Upper lobe of left lung (tissue), 4 donors: ENCODE data around the gene TMCC3.

Experiments
- CTCF ChIP-seq, 6 experiments: fragments of 450-650 bp in 4 of 6; fragments of 200-600 bp in 2 of 6; sonication (generic) in 2 of 6; IDR thresholded peaks; one replicate each; pipeline ENCODE4 v1.5.1; 2016 to 2019; ENCODE audit warnings: antibody characterized with exemption in 6 of 6
- EP300 ChIP-seq, 4 donors: sonication (generic); formaldehyde crosslinking; IDR thresholded peaks; one replicate each; pipeline ENCODE4 v1.5.1; 2017; ENCODE audit warnings: antibody characterized with exemption in 4 of 4, control low read depth in 2 of 4
- POLR2A ChIP-seq, 4 donors: fragments of 450-650 bp; IDR thresholded peaks; one replicate each; pipeline ENCODE4 v1.5.1; 2016 to 2017; ENCODE audit warnings: antibody characterized with exemption in 4 of 4, mild to moderate bottlenecking in 2 of 4

DNA sequence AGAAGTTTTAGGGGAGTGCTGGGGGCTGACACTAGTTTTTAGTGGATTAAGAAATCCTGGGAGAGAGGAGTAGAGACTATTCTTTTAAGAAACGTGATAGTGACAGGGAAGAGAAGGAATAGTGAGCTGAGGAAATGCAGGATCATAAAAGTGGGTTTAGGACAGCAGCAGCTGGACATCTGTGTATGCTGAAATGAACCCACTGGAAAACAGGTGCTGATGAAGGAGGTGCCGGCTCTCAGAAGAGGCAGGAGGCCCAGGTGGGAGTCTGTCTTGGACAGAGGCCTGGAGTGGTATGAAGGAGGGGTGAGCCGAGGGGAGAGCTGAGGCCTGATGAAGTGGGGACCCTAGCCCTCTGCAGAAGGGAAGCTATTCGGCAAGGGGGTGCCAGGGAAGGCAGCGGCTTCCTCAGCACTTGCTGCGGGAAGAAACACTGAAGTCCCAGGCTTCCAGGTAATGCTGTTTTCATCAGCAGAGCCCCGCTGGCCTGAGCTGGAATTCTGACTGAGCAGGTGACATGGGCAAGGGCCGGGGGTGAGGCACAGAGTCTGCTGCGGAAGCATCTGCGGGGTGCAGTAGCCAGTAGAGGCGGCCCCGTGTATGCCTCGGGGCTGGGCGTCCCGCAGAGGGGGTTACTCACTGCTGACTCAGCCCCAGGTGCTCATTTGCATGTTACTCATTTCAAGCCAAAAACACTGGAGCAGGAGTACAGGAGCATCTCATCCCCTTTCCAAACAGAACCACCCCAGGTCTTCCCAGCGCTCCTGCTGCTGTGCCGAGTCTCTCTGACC lies 89.7 kb downstream of the TMCC3 start:
- no peak for TF ChIP-seq CTCF (IDR thresholded peaks at IDR 0.05)
- TF ChIP-seq POLR2A (IDR thresholded peaks at IDR 0.05): no peak
- no peak for TF ChIP-seq EP300 (IDR thresholded peaks at IDR 0.05)
